SK-N-SH treated with all-trans-retinoic acid at 6 μM for 48 hours (cell line): ENCODE results near the gene SNRPD3.
"Not testable (repeated sequence)": the region's sequence is repeated elsewhere in the genome, so short reads cannot be mapped to it uniquely, and the experiment has no call there.

Experiments used
- ATAC-seq: fragments of 200-7000 bp; cut with Tn5 transposase; 3 replicates; pipeline ENCODE4 v1.9.1; 2020; ENCODE audit warnings: mild to moderate bottlenecking, moderate library complexity
- ARNTL ChIP-seq: fragments of 450-650 bp; formaldehyde crosslinking; IDR thresholded peaks from 2 replicates; pipeline ENCODE4 v1.5.0; 2020; ENCODE audit warnings: low read depth, mild to moderate bottlenecking, moderate library complexity, borderline replicate concordance
- BACH2 ChIP-seq: fragments of 250-450 bp; sonication (Bioruptor Pico); IDR thresholded peaks from 2 replicates; pipeline ENCODE4 v1.9.0; 2021; ENCODE audit warnings: mild to moderate bottlenecking, borderline replicate concordance
- CSDC2 ChIP-seq: fragments of 250-450 bp; sonication (Bioruptor Pico); IDR thresholded peaks from 2 replicates; pipeline ENCODE4 v1.5.0; 2020; ENCODE audit warnings: mild to moderate bottlenecking, moderate library complexity
- GLIS3 ChIP-seq: fragments of 250-450 bp; sonication (Bioruptor Pico); IDR thresholded peaks from 2 replicates; pipeline ENCODE4 v1.5.0; 2020; ENCODE audit warnings: mild to moderate bottlenecking, moderate library complexity
- OSR1 ChIP-seq: fragments of 250-450 bp; sonication (Bioruptor Pico); IDR thresholded peaks from 2 replicates; pipeline ENCODE4 v1.8.0; 2022; ENCODE audit warnings: moderate library complexity, mild to moderate bottlenecking, inconsistent platforms
- PATZ1 ChIP-seq: fragments of 250-450 bp; sonication (Bioruptor Pico); IDR thresholded peaks from 2 replicates; pipeline ENCODE4 v1.8.0; 2020; ENCODE audit warnings: mild to moderate bottlenecking, moderate library complexity, borderline replicate concordance
- PPARA ChIP-seq: fragments of 250-450 bp; sonication (Bioruptor Pico); IDR thresholded peaks from 2 replicates; pipeline ENCODE4 v1.5.0; 2020; ENCODE audit warnings: mild to moderate bottlenecking, borderline replicate concordance
- SNAI2 ChIP-seq: fragments of 250-450 bp; sonication (Bioruptor Pico); IDR thresholded peaks from 2 replicates; pipeline ENCODE4 v1.5.0; 2020; ENCODE audit warnings: mild to moderate bottlenecking, moderate library complexity
- TCF4 ChIP-seq: fragments of 250-450 bp; sonication (Bioruptor Pico); IDR thresholded peaks from 2 replicates; pipeline ENCODE4 v1.8.0; 2021; ENCODE audit warnings: mild to moderate bottlenecking, moderate library complexity, borderline replicate concordance
- TOX ChIP-seq: fragments of 250-450 bp; sonication (Bioruptor Pico); IDR thresholded peaks from 2 replicates; pipeline ENCODE4 v1.8.0; 2021; ENCODE audit warnings: mild to moderate bottlenecking, moderate library complexity, borderline replicate concordance
- ZC3H10 ChIP-seq: fragments of 250-450 bp; sonication (Bioruptor Pico); IDR thresholded peaks from 2 replicates; pipeline ENCODE4 v1.5.1; 2021; ENCODE audit warnings: mild to moderate bottlenecking, moderate library complexity
- ZFP3 ChIP-seq: fragments of 250-450 bp; sonication (Bioruptor Pico); IDR thresholded peaks from 2 replicates; pipeline ENCODE4 v1.5.0; 2020; ENCODE audit warnings: mild to moderate bottlenecking, moderate library complexity
- ZFP30 ChIP-seq: fragments of 450-650 bp; formaldehyde crosslinking; IDR thresholded peaks from 2 replicates; pipeline ENCODE4 v1.5.0; 2022; ENCODE audit warnings: mild to moderate bottlenecking, moderate library complexity
- ZNF565 ChIP-seq: fragments of 450-650 bp; formaldehyde crosslinking; conservative IDR thresholded peaks from 2 replicates; pipeline ENCODE4 v1.5.0; 2020; ENCODE audit warnings: low read depth, mild to moderate bottlenecking, moderate library complexity
- ZNF8 ChIP-seq: fragments of 450-650 bp; formaldehyde crosslinking; IDR thresholded peaks from 2 replicates; pipeline ENCODE4 v1.5.0; 2020; ENCODE audit warnings: mild to moderate bottlenecking, moderate library complexity
- TF ChIP-seq, protein P1 (sequence below): fragments of 250-450 bp; sonication (Bioruptor Pico); IDR thresholded peaks from 2 replicates; pipeline ENCODE4 v1.5.1; 2021; ENCODE audit warnings: mild to moderate bottlenecking, moderate library complexity
- TF ChIP-seq, protein P2 (sequence below): fragments of 250-450 bp; sonication (Bioruptor Pico); IDR thresholded peaks from 2 replicates; pipeline ENCODE4 v1.8.0; 2021; ENCODE audit warnings: low read depth, mild to moderate bottlenecking, moderate library complexity, borderline replicate concordance

Gene SNRPD3

GRCh38 chr22:24550902-24551435, 4.8 kb upstream of the SNRPD3 start (continued):
- TF ChIP-seq GLIS3 (no peak), CSDC2 (CRISPR knock-in tag) (no peak), TOX (CRISPR knock-in tag) (no peak), SNAI2 (CRISPR knock-in tag) (no peak), BACH2 (CRISPR knock-in tag) (no peak), PATZ1 (CRISPR knock-in tag) (no peak), ZFP30 (CRISPR knock-in tag) (no peak), TCF4 (CRISPR knock-in tag) (no peak), PPARA (CRISPR knock-in tag) (no peak), ARNTL (CRISPR knock-in tag) (no peak), ZC3H10 (CRISPR knock-in tag) (no peak)

- not testable (repeated sequence) for ATAC-seq
Observed at GRCh38 chr22:24552503-24553286, 3.1 kb upstream of the SNRPD3 start.

DNA sequence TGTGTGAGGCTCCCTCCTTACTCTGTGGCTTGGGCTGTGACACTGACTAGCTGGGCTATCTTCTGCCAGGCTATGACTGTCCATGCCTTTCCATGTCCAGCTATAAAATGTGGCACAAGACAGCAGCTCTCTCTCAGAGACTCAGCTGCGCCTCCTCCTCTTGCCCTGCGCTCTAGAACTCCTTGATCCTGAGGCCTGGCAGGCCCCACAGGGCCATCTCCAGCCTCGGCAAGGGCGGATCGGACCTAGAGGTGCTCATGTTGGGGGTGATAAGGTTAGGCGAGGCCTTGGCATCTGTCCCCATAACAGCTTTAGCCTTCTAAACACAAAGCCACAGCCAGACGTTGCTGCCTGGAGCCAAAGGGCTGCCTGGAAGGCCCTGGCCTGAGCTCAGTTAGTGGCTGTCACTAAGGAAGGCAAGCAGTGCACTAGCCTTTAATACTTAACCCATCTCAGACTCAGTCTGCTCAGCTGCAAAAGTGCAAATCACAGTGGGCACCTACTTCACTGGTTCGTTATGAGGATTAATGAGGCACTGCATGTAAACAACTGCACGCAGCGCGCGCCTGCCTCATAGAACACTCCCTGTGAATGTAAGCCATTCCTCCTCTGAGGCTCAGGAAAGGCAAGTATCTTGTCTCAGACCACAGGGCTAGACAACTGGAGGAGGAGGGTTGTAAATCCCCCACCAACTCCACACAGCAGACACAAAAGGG, 2.0 kb upstream of the SNRPD3 start:
- no peak for TF ChIP-seq ZNF565 (CRISPR knock-in tag)
- no peak for TF ChIP-seq ZFP30 (CRISPR knock-in tag)
- no peak for TF ChIP-seq ZFP3 (CRISPR knock-in tag)
- no peak for TF ChIP-seq PATZ1 (CRISPR knock-in tag)
- no peak for TF ChIP-seq OSR1 (CRISPR knock-in tag)
- TF ChIP-seq, protein P1, sequence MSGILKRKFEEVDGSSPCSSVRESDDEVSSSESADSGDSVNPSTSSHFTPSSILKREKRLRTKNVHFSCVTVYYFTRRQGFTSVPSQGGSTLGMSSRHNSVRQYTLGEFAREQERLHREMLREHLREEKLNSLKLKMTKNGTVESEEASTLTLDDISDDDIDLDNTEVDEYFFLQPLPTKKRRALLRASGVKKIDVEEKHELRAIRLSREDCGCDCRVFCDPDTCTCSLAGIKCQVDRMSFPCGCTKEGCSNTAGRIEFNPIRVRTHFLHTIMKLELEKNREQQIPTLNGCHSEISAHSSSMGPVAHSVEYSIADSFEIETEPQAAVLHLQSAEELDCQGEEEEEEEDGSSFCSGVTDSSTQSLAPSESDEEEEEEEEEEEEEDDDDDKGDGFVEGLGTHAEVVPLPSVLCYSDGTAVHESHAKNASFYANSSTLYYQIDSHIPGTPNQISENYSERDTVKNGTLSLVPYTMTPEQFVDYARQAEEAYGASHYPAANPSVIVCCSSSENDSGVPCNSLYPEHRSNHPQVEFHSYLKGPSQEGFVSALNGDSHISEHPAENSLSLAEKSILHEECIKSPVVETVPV = no peak
- TF ChIP-seq TCF4 (CRISPR knock-in tag) = no peak
- TF ChIP-seq ARNTL (CRISPR knock-in tag) = no peak
- no peak for TF ChIP-seq ZNF8 (CRISPR knock-in tag)
- TF ChIP-seq, protein P2, sequence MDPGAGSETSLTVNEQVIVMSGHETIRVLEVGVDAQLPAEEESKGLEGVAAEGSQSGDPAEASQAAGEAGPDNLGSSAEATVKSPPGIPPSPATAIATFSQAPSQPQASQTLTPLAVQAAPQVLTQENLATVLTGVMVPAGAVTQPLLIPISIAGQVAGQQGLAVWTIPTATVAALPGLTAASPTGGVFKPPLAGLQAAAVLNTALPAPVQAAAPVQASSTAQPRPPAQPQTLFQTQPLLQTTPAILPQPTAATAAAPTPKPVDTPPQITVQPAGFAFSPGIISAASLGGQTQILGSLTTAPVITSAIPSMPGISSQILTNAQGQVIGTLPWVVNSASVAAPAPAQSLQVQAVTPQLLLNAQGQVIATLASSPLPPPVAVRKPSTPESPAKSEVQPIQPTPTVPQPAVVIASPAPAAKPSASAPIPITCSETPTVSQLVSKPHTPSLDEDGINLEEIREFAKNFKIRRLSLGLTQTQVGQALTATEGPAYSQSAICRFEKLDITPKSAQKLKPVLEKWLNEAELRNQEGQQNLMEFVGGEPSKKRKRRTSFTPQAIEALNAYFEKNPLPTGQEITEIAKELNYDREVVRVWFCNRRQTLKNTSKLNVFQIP (CRISPR knock-in tag) = no peak
- no peak for TF ChIP-seq GLIS3
- no peak for TF ChIP-seq TOX (CRISPR knock-in tag)
- no peak for ATAC-seq

- TF ChIP-seq ZC3H10 (CRISPR knock-in tag) = no peak
- TF ChIP-seq, all 23 proteins: peak for 0
- ATAC-seq = peak; percentile 7
Observed at GRCh38 chr22:24554313-24555164, 1.3 kb upstream of the SNRPD3 start, which contains the start of gene GUCD1. Gene GUCD1, minus strand, starts transcription at chr22:24555138. Its CDS starts 147 bp downstream, at chr22:24554991.
